Tibial artery (tissue), 4 donors: Measurements from ENCODE around the gene ISCA2.

Experiments
- DNase-seq, 2 donors: peaks; one replicate each; pipeline ENCODE4 v3.0.0-alpha.2; 2019
- H3K27ac ChIP-seq, 2 donors: fragments of 200-600 bp; sonication (generic) in 1 of 2; 1 replicate in 1 of 2; 2 replicates in 1 of 2; pipeline ENCODE4 v1.5.1; 2018 to 2019; ENCODE audit warnings: mild to moderate bottlenecking in 1 of 2
- H3K27me3 ChIP-seq, 2 donors: fragments of 200-600 bp; sonication (generic) in 1 of 2; one replicate each; pipeline versions ENCODE4 v1.5.1 to v1.6.0; 2016 to 2019
- H3K36me3 ChIP-seq, 3 donors: fragments of 200-600 bp; sonication (generic) in 2 of 3; one replicate each; pipeline ENCODE4 v1.5.1; 2016 to 2019; ENCODE audit warnings: mild to moderate bottlenecking in 2 of 3
- H3K4me1 ChIP-seq, 4 donors: fragments of 200-600 bp; sonication (generic) in 2 of 4; 1 replicate in 3 of 4; 2 replicates in 1 of 4; pipeline ENCODE4 v1.5.1; 2016 to 2019
- H3K4me3 ChIP-seq, 2 donors: fragments of 200-600 bp; sonication (generic) in 1 of 2; 1 replicate in 1 of 2; 2 replicates in 1 of 2; pipeline ENCODE4 v1.5.1; 2018 to 2019; ENCODE audit warnings: mild to moderate bottlenecking in 2 of 2
- H3K9me3 ChIP-seq, 3 donors: fragments of 200-600 bp; sonication (generic) in 1 of 3; one replicate each; pipeline ENCODE4 v1.5.1; 2016 to 2019
- intact Hi-C: fragments of 100-400 bp; cut with DNase I; formaldehyde crosslinking; loops from one replicate; pipeline ENCODE4 v1.15.0; 2023; ENCODE audit warnings: low total_unique reads
- TF ChIP-seq, protein P1 (sequence below), 2 experiments: fragments of 200-600 bp in 1 of 2; fragments of 450-650 bp in 1 of 2; IDR thresholded peaks; one replicate each; pipeline ENCODE4 v1.5.1; 2017 to 2019; ENCODE audit warnings: antibody characterized with exemption in 2 of 2, mild to moderate bottlenecking in 1 of 2, moderate library complexity in 1 of 2

Gene ISCA2

DNA sequence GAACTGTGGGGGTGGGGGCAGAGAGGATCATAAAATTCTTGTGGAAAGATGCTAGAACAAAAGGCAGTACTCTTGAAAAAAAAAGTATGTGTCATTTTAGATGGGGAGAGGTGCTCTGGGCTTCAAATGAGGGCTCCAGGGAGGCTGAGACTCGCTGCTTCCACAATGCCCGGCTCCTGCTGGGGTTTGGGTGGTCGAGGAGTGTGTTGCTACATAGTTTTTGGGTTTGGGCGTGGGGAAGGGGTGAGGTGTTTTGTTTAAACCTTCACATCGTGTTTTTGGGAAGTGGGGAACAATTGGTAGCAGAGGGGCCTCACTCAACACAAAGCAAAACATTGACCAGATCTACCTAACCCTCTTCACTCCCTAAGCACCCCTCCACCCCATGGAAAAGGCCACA is 8.1 kb downstream of the ISCA2 start:
- intact Hi-C loops, result loop anchor here (5.0 to 10.0 kb wide), 3 partner anchors 111 to 293 kb away; partner anchors contain the start of genes AREL1, FCF1 and LTBP2
- H3K9me3 ChIP-seq, result no peaks in the 10 kb centered on the region
- peak overlapping the region; percentile 2 to 16 for H3K27ac ChIP-seq
- DNase-seq, result no peak
- no peak overlapping the region for H3K4me3 ChIP-seq
- TF ChIP-seq, protein P1, sequence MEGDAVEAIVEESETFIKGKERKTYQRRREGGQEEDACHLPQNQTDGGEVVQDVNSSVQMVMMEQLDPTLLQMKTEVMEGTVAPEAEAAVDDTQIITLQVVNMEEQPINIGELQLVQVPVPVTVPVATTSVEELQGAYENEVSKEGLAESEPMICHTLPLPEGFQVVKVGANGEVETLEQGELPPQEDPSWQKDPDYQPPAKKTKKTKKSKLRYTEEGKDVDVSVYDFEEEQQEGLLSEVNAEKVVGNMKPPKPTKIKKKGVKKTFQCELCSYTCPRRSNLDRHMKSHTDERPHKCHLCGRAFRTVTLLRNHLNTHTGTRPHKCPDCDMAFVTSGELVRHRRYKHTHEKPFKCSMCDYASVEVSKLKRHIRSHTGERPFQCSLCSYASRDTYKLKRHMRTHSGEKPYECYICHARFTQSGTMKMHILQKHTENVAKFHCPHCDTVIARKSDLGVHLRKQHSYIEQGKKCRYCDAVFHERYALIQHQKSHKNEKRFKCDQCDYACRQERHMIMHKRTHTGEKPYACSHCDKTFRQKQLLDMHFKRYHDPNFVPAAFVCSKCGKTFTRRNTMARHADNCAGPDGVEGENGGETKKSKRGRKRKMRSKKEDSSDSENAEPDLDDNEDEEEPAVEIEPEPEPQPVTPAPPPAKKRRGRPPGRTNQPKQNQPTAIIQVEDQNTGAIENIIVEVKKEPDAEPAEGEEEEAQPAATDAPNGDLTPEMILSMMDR (IDR thresholded peaks at IDR 0.05), result no peak
- no peaks in the 10 kb centered on the region for H3K27me3 ChIP-seq
- H3K36me3 ChIP-seq, result peaks cover 23 to 76% (median 50%) of the 10 kb centered on the region in 3 donors
- no peaks in the 10 kb centered on the region for H3K4me1 ChIP-seq

DNA sequence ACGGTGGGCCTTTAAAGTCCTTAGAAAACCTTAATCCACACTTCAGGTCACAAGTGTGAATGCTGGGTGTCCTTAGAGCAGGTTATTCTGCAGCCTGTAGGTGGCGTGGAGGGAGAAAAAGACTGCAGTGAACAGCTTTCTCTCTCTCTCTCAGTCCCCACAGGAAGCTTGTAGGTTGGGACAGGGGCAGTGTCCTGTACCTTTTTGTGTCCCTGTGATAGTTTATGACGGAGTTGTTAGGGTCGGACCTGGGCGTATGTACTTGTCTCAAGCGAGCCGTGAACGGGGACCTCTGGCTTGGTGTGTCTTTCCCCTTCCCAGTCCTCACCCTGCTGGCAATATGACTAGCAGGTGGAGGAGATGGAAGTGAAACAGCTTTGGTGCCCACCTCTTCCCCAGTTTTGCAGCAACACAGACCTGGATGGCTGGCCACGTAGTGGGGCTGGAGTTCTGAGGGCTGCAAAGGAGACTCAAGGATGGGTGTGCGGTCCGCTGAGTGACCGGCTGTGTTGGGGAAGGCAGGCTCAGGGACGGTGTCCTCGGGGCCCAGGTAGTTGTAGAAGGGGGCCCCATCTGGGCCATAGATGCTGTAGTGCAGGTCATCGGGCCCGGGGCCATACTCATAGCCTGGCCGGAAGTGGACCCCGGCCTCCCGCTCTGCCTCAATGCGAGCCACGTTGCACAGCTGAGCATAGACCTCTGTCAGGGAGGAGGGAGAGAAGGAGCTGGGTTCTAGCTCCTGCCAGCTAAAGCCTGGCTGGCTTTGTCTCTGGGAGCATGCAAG is 8.9 kb downstream of the ISCA2 start:
- intact Hi-C loops, result loop anchor here (5.0 to 10.0 kb wide), 3 partner anchors 110 to 292 kb away; partner anchors contain the start of genes AREL1, FCF1 and LTBP2
- H3K36me3 ChIP-seq, result peaks cover 24 to 84% (median 58%) of the 10 kb centered on the region in 3 donors

DNA sequence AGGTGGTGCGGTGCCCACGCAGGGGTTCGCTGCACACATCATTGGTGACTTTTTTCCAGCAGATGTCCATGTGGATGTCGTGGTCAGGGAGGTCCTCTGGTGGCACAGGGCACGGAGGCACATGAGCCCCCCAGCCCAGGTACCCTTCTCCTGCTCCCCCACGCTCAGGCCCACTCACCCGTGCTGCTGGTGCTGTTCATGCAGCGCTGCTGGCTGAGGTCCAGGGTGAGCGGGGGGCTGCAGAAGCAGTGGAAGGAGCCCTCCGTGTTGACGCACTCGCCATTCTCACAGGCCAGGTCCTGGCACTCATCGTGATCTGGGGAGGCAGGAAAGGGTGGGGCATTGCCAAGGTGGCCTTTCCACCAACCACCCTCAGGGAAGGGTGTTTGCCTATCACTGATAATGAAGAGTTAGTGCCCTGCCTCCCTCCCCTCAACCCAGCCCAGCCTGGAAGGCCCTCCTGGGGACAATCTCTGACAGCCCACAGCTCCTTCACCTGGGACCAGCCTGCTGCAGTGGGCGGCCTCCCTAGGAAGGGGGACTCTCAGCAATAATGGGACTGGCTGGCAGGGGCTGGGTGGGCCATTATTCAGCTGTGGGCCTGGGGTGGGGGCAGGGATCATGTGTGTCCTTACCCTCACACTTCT is 9.8 kb downstream of the ISCA2 start:
- H3K36me3 ChIP-seq, result peaks cover 24 to 94% (median 68%) of the 10 kb centered on the region in 3 donors
- H3K4me1 ChIP-seq, result no peaks in the 10 kb centered on the region
- H3K9me3 ChIP-seq, result no peaks in the 10 kb centered on the region
- TF ChIP-seq, protein P1 (IDR thresholded peaks at IDR 0.05), result no peak
- intact Hi-C loops, result loop anchor here (5.0 to 10.0 kb wide), 3 partner anchors 109 to 291 kb away; partner anchors contain the start of genes AREL1, FCF1 and LTBP2
- no peak overlapping the region for H3K4me3 ChIP-seq
- no peaks in the 10 kb centered on the region for H3K27me3 ChIP-seq
- H3K27ac ChIP-seq, result no peak overlapping the region
- DNase-seq, result peak in 1 of 2 donors; percentile 19

More for the DNA sequence above, 8.9 kb downstream of the ISCA2 start:
- Histone ChIP-seq H3K4me3 (no peak overlapping the region), H3K27me3 (no peaks in the 10 kb centered on the region), H3K27ac (peak overlapping the region; percentile 2 to 16), H3K4me1 (no peaks in the 10 kb centered on the region), H3K9me3 (no peaks in the 10 kb centered on the region)
- DNase-seq, result peak in 1 of 2 donors; percentile 18
- TF ChIP-seq, protein P1 (IDR thresholded peaks at IDR 0.05), result peak; percentile 30 to 36

DNA sequence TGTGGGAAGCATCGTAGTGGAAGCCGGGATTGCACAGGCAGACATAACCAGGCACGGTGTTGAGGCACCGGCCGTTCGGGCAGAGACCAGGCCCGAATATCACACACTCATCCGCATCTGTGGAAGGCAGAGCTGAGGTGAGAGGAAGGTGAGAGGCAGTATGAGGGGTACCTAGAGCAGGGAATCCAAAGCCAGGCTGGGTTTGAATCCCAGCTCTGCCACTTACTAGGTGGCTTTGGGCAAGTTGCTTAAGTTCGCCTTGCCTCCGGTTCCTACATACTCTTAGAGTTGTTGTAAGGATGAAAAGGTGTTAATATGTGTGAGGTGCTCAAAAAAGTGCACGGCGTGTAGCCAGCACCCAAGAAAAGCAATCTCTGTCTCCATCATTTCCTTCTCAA is 10.4 kb downstream of the ISCA2 start:
- DNase-seq, result peak in 1 of 2 donors; percentile 17
- intact Hi-C loops, result loop anchor here (5.0 to 10.0 kb wide), 3 partner anchors 108 to 291 kb away; partner anchors contain the start of genes AREL1, FCF1 and LTBP2
- Histone ChIP-seq H3K27me3 (no peaks in the 10 kb centered on the region), H3K27ac (no peak overlapping the region), H3K4me1 (no peaks in the 10 kb centered on the region), H3K9me3 (no peaks in the 10 kb centered on the region), H3K36me3 (peaks cover 28 to 99% (median 73%) of the 10 kb centered on the region in 3 donors), H3K4me3 (no peak overlapping the region)
- TF ChIP-seq, protein P1 (IDR thresholded peaks at IDR 0.05), result no peak

DNA sequence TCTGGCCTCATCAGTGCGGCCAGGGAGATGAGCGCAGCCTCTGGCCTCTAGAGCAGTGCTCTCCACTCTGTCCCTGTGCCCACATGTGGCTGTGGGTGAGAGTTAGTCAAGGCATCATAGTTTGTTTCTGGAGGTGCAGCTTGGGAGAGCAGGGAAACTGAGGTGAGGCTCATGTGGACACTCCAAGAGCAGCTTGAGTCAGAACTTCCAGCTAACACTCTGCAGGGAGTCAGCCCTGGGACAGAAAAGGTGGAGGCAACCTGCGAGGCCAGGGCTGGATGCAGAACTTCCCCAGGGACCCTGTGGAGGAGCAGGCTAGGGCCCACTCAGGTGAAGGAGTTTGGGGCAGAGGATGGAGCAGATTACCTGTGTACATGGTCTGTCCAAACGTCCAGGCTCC is 10.8 kb downstream of the ISCA2 start:
- TF ChIP-seq, protein P1 (IDR thresholded peaks at IDR 0.05), result no peak
- no peaks in the 10 kb centered on the region for H3K9me3 ChIP-seq
- no peaks in the 10 kb centered on the region for H3K4me1 ChIP-seq
- intact Hi-C loops, result loop anchor here (5.0 to 10.0 kb wide), 3 partner anchors 108 to 290 kb away; partner anchors contain the start of genes AREL1, FCF1 and LTBP2
- H3K36me3 ChIP-seq, result peaks cover 31 to 100% (median 78%) of the 10 kb centered on the region in 3 donors
- peak in 1 of 2 donors; percentile 17 for DNase-seq
- H3K27ac ChIP-seq, result no peak overlapping the region
- no peaks in the 10 kb centered on the region for H3K27me3 ChIP-seq
- no peak overlapping the region for H3K4me3 ChIP-seq
